Thyroid gland (tissue), 4 donors: Measurements from ENCODE around the gene LRRC8A.

Source experiments
- CTCF ChIP-seq, 6 experiments: fragments of 200-600 bp in 3 of 6; fragments of 450-650 bp in 3 of 6; sonication (generic) in 3 of 6; IDR thresholded peaks; one replicate each; pipeline ENCODE4 v1.5.1; 2016 to 2019; ENCODE audit warnings: antibody characterized with exemption in 6 of 6, mild to moderate bottlenecking in 2 of 6, inconsistent platforms in 1 of 6, moderate library complexity in 1 of 6
- POLR2A ChIP-seq, 2 donors: fragments of 450-650 bp; IDR thresholded peaks; one replicate each; pipeline ENCODE4 v1.6.1; 2017; ENCODE audit warnings: antibody characterized with exemption in 2 of 2, mild to moderate bottlenecking in 2 of 2, moderate library complexity in 1 of 2

GRCh38 chr9:128870128-128870940 is 11.6 kb upstream of the LRRC8A start:
- TF ChIP-seq CTCF (IDR thresholded peaks at IDR 0.05) (no peak), POLR2A (IDR thresholded peaks at IDR 0.05) (no peak)
